IMR-90 (cell line): ENCODE measurements around the gene NEUROD2.

Experiments used
- BHLHE40 ChIP-seq: fragments of 150-350 bp; IDR thresholded peaks from 2 replicates; pipeline ENCODE4 v1.6.1; 2016; ENCODE audit warnings: mild to moderate bottlenecking, low read depth, low read length
- MXI1 ChIP-seq: IDR thresholded peaks from 2 replicates; pipeline ENCODE4 v1.6.1; 2012; ENCODE audit warnings: low read depth, mild to moderate bottlenecking, low read length, moderate library complexity, borderline replicate concordance
- POLR2A ChIP-seq: IDR thresholded peaks from 2 replicates; pipeline ENCODE4 v1.6.1; 2012; ENCODE audit warnings: mild to moderate bottlenecking, low read depth, low read length
- TF ChIP-seq, protein P1 (sequence below): conservative IDR thresholded peaks from 2 replicates; pipeline ENCODE4 v1.5.1; 2012; ENCODE audit warnings: mild to moderate bottlenecking, low read depth, low read length, improper control_type of control experiment
- TF ChIP-seq, protein P2 (sequence below): fragments of 150-350 bp; IDR thresholded peaks from 2 replicates; pipeline ENCODE4 v1.6.1; 2016; ENCODE audit warnings: low read depth, mild to moderate bottlenecking, low read length, moderate library complexity, borderline replicate concordance

DNA sequence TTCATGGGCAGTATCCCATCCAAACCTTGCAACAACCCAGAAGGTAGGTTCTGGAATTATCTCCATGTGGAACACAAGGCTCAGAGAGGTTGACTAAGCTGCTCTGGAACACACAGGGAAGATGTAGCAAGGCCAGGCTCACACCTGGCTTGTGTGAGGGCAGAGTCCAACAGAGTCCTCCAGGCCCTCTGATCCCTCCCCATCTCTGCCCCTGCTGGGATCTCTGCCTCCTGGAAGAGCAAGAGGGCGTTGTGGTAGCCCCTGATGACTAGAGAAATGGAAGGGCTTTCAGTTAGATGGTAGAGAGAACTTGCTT lies 12.0 kb upstream of the NEUROD2 start:
- TF ChIP-seq POLR2A, result no peak
- TF ChIP-seq, protein P1, sequence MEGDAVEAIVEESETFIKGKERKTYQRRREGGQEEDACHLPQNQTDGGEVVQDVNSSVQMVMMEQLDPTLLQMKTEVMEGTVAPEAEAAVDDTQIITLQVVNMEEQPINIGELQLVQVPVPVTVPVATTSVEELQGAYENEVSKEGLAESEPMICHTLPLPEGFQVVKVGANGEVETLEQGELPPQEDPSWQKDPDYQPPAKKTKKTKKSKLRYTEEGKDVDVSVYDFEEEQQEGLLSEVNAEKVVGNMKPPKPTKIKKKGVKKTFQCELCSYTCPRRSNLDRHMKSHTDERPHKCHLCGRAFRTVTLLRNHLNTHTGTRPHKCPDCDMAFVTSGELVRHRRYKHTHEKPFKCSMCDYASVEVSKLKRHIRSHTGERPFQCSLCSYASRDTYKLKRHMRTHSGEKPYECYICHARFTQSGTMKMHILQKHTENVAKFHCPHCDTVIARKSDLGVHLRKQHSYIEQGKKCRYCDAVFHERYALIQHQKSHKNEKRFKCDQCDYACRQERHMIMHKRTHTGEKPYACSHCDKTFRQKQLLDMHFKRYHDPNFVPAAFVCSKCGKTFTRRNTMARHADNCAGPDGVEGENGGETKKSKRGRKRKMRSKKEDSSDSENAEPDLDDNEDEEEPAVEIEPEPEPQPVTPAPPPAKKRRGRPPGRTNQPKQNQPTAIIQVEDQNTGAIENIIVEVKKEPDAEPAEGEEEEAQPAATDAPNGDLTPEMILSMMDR, result no peak
- TF ChIP-seq MXI1, result no peak
- TF ChIP-seq, protein P2, sequence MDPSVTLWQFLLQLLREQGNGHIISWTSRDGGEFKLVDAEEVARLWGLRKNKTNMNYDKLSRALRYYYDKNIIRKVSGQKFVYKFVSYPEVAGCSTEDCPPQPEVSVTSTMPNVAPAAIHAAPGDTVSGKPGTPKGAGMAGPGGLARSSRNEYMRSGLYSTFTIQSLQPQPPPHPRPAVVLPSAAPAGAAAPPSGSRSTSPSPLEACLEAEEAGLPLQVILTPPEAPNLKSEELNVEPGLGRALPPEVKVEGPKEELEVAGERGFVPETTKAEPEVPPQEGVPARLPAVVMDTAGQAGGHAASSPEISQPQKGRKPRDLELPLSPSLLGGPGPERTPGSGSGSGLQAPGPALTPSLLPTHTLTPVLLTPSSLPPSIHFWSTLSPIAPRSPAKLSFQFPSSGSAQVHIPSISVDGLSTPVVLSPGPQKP, result no peak
- no peak for TF ChIP-seq BHLHE40
